B cell (primary cell): Measurements from ENCODE around the gene ECHDC1. TPM values are rescaled to one million over a fixed set of nuclear protein-coding genes. Genes with fewer than 3 reads are reported as not detected.

Experiments used
- ATAC-seq: fragments of 200-7000 bp; cut with Tn5 transposase; one replicate; pipeline ENCODE4 v1.10.0; 2021; ENCODE audit warnings: low read depth, mild to moderate bottlenecking, moderate number of reproducible peaks, moderate library complexity
- CTCF ChIA-PET: fragments of 350-600 bp; sonication (Branson Sonifier 250); formaldehyde crosslinking; loops from one replicate; lab custom pipeline; 2021; ENCODE audit warnings: antibody characterized with exemption, inconsistent platforms; lab: Charles Lee
- POLR2A ChIA-PET: fragments of 350-600 bp; sonication (Branson Sonifier 250); formaldehyde crosslinking; loops from one replicate; lab custom pipeline; 2021; ENCODE audit warnings: antibody characterized with exemption; lab: Charles Lee
- DNase-seq: peaks from one replicate; pipeline ENCODE4 v3.0.0; 2013
- H2AFZ ChIP-seq: 2 replicates; pipeline ENCODE4 v1.6.1; 2012; ENCODE audit warnings: mild to moderate bottlenecking, low read depth, low read length; ENCODE audit not compliant: insufficient read depth, poor library complexity, severe bottlenecking
- H3K27ac ChIP-seq, 2 donors: 1 replicate in 1 of 2; 2 replicates in 1 of 2; pipeline ENCODE4 v1.5.1; 2012 to 2013; ENCODE audit warnings: low read length in 2 of 2, mild to moderate bottlenecking in 2 of 2, moderate library complexity in 1 of 2
- H3K27me3 ChIP-seq, 4 experiments: fragments of 200-600 bp in 1 of 4; sonication (generic) in 1 of 4; replicated peaks in 1 of 4; 1 replicate in 2 of 4; 2 replicates in 2 of 4; pipeline versions ENCODE4 v1.6.1 to v1.7.0; 2013 to 2016; ENCODE audit warnings: low read length in 3 of 4, mild to moderate bottlenecking in 2 of 4, mixed read lengths in 1 of 4, moderate library complexity in 1 of 4; ENCODE audit not compliant: insufficient read depth in 4 of 4, control insufficient read depth in 3 of 4; ENCODE audit errors: control extremely low read depth in 1 of 4
- H3K36me3 ChIP-seq, 2 experiments: replicated peaks in 1 of 2; 1 replicate in 1 of 2; 2 replicates in 1 of 2; pipeline versions ENCODE4 v1.6.1 to v1.7.1; 2013; ENCODE audit warnings: low read length in 1 of 2; ENCODE audit not compliant: insufficient read depth in 2 of 2, control insufficient read depth in 1 of 2; ENCODE audit errors: control extremely low read depth in 1 of 2, extremely low read depth in 1 of 2
- H3K4me1 ChIP-seq, 2 donors: fragments of 200-600 bp in 1 of 2; sonication (generic) in 1 of 2; 1 replicate in 1 of 2; 2 replicates in 1 of 2; pipeline versions ENCODE4 v1.5.1 to v1.6.1; 2013 to 2017; ENCODE audit warnings: low read length in 2 of 2; ENCODE audit not compliant: control insufficient read depth in 2 of 2, insufficient read depth in 2 of 2
- H3K4me2 ChIP-seq: replicated peaks from 2 replicates; pipeline ENCODE3; 2012; ENCODE audit warnings: mild to moderate bottlenecking, low read depth, low read length; ENCODE audit not compliant: poor library complexity, severe bottlenecking
- H3K4me3 ChIP-seq, 5 experiments: fragments of 200-600 bp in 1 of 5; sonication (generic) in 1 of 5; 1 replicate in 3 of 5; 2 replicates in 2 of 5; pipeline versions ENCODE4 v1.5.1 to v1.7.0; 2011 to 2016; ENCODE audit warnings: low read length in 4 of 5, mild to moderate bottlenecking in 4 of 5, low read depth in 2 of 5, control low read depth in 1 of 5, moderate library complexity in 1 of 5; ENCODE audit not compliant: insufficient read depth in 1 of 5; ENCODE audit errors: control extremely low read depth in 1 of 5, extremely low read depth in 1 of 5
- H3K79me2 ChIP-seq: fragments of 200-600 bp; sonication (generic); one replicate; pipeline ENCODE4 v1.6.0; 2016; ENCODE audit warnings: low read length; ENCODE audit not compliant: control insufficient read depth, insufficient read depth
- H3K9ac ChIP-seq: fragments of 200-600 bp; sonication (generic); 2 replicates; pipeline ENCODE4 v1.6.1; 2017; ENCODE audit warnings: mild to moderate bottlenecking, low read length, moderate library complexity
- H3K9me3 ChIP-seq, 3 donors: one replicate each; pipeline versions ENCODE4 v1.6.1 to v1.7.1; 2013; ENCODE audit warnings: low read length in 2 of 3; ENCODE audit not compliant: control insufficient read depth in 2 of 3, insufficient read depth in 1 of 3; ENCODE audit errors: control extremely low read depth in 1 of 3
- H4K20me1 ChIP-seq: 2 replicates; pipeline ENCODE4 v1.6.0; 2012; ENCODE audit warnings: mild to moderate bottlenecking, low read length; ENCODE audit not compliant: insufficient read depth, control insufficient read depth, poor library complexity, severe bottlenecking
- H3K27ac Mint-ChIP-seq: one replicate; pipeline ENCODE4 v1.8.0; 2021; ENCODE audit warnings: mixed read lengths
- H3K27me3 Mint-ChIP-seq: one replicate; pipeline ENCODE4 v1.8.0; 2021; ENCODE audit warnings: mixed read lengths
- H3K4me1 Mint-ChIP-seq: one replicate; pipeline ENCODE4 v1.8.0; 2021; ENCODE audit warnings: mixed read lengths
- H3K4me3 Mint-ChIP-seq: one replicate; pipeline ENCODE4 v1.8.0; 2021; ENCODE audit warnings: mixed read lengths
- H3K9me3 Mint-ChIP-seq: one replicate; pipeline ENCODE4 v1.8.0; 2022; ENCODE audit warnings: mixed read lengths; ENCODE audit not compliant: insufficient read depth
- CTCF ChIP-seq: fragments of 200-600 bp; IDR thresholded peaks from one replicate; pipeline ENCODE4 v1.8.0; 2022; ENCODE audit warnings: antibody characterized with exemption, mild to moderate bottlenecking
- EZH2 ChIP-seq: IDR thresholded peaks from 2 replicates; pipeline ENCODE4 v1.6.1; 2012; ENCODE audit warnings: borderline replicate concordance, low read depth, mild to moderate bottlenecking, moderate library complexity, low read length; ENCODE audit not compliant: insufficient read depth, poor library complexity, severe bottlenecking
- WGBS: methylation state at CpG from one replicate; pipeline ENCODE4 v1.1.5; 2013; ENCODE audit warnings: missing lambda C conversion rate; ENCODE audit not compliant: insufficient coverage; 5-methylcytosine and 5-hydroxymethylcytosine counted together
- intact Hi-C: fragments of 100-400 bp; cut with micrococcal nuclease; formaldehyde crosslinking; loops from one replicate; pipeline ENCODE4 v1.10.0; 2022
- polyA plus RNA-seq: library from polyadenylated mRNA; depleted of rRNA; stranded (reverse); fragments of >200 nt; gene quantifications from 2 replicates; pipeline ENCODE4 v1.2.3, GENCODE V29; 2012
- total RNA-seq, 2 donors: library from RNA; stranded (reverse); fragments of 120-200 nt in 1 of 2; gene quantifications; 1 replicate in 1 of 2; 2 replicates in 1 of 2; pipeline versions ENCODE4 v1.2.3 to v1.2.4, GENCODE V29; 2013 to 2022

ECHDC1 gene
- total and polyA plus RNA-seq, 2 donors (not counting 1 experiment from before 2014, with no cell fraction given), result 26.9 to 60.0 TPM

- no CpG with 5 or more reads among the region's 1 CpG for WGBS
Measured at GRCh38 chr6:127249621-127250020, 93.8 kb downstream of the ECHDC1 start.

More at GRCh38 chr6:127249621-127250020, 93.8 kb downstream of the ECHDC1 start:
- H3K36me3 ChIP-seq, result no peaks in the 10 kb centered on the region
- H3K27ac Mint-ChIP-seq, result no peak overlapping the region
- TF ChIP-seq CTCF, result no peak
- TF ChIP-seq EZH2, result no peak
- no peak overlapping the region for H2AFZ ChIP-seq
- no peaks in the 10 kb centered on the region for H3K4me1 Mint-ChIP-seq
- H3K9me3 ChIP-seq, result no peaks in the 10 kb centered on the region
- H3K4me1 ChIP-seq, result no peaks in the 10 kb centered on the region
- no peak overlapping the region for H3K27ac ChIP-seq
- H4K20me1 ChIP-seq, result no peaks in the 10 kb centered on the region
- H3K4me3 Mint-ChIP-seq, result no peak overlapping the region
- no peaks in the 10 kb centered on the region for H3K79me2 ChIP-seq
- H3K27me3 ChIP-seq, result no peaks in the 10 kb centered on the region
- no peak overlapping the region for H3K4me3 ChIP-seq
- no peak overlapping the region for H3K9ac ChIP-seq
- H3K4me2 ChIP-seq, result no peak overlapping the region
- ChIA-PET POLR2A (no interaction called here), CTCF (no interaction called here)
- intact Hi-C loops, result no loop called here
- ATAC-seq, result no peak
- H3K9me3 Mint-ChIP-seq, result no peaks in the 10 kb centered on the region
- peaks cover 25% of the 10 kb centered on the region for H3K27me3 Mint-ChIP-seq
- DNase-seq, result no peak
